Ammon's horn (tissue), 1 donor: ENCODE results near the gene GLCE.

Source experiments
- DNase-seq: peaks from one replicate; pipeline ENCODE4 v3.0.0-alpha.2; 2016; ENCODE audit warnings: low spot score

Gene GLCE

DNA sequence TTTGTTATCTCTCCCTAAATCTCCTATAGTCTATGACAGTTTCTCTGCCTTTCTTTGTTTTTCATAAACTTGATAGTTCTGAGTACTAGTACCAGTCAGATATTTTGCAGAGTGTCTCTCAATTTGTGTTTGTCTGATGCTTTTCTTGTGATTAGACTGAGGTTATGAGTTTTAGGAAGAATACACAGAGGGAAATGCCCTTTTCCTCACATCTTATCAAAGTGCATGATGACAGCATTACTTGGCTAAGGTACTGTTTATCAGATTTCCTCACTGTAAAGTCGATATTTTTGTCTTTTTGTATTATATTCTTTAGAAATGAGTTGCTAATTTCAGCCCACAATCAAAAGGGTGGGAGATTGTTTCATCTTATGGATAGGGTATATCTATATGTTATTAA is 45.6 kb downstream of the GLCE start:
- no peak for DNase-seq

- no peak for DNase-seq
Observed at GRCh38 chr15:69209661-69210060, 49.2 kb downstream of the GLCE start.

GRCh38 chr15:69210574-69210973 is 50.1 kb downstream of the GLCE start:
- DNase-seq: no peak

GRCh38 chr15:69213786-69214185 is 53.4 kb downstream of the GLCE start:
- no peak for DNase-seq

DNA sequence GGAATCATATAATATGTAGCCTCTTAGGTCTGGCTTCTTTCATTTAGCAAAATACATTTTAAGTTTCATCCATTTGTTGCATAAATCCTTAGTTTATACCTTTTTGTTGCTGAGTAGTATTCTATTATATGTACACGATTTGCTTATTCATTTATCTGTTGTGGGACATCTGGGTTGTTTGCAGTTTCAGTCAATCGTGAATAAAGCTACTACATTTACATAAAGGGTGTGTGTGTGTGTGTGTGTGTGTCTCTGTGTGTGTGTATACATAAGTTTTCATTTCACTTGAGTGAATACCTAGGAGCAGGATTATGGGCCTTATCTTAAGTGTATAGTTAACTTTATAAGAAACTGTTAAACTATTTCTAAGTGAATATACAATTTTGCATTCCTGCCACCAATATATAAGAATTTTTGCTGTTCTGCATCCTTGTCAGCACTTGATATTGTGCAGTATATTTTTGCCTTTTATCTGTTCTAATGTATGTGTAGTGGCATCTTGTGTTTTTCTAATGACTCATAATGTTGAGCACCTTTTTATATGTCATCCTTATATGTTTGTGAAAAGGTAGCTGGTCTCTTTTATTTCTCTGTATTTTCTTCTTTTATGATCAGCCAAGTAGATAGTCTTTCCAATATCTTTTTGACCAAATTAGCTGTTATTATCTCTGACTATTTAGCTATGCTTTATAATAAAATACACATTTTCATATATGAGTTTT is 55.0 kb downstream of the GLCE start:
- DNase-seq: no peak

GRCh38 chr15:69217381-69217780 is 56.9 kb downstream of the GLCE start:
- DNase-seq: no peak

GRCh38 chr15:69219690-69220089 is 59.3 kb downstream of the GLCE start:
- no peak for DNase-seq

DNA sequence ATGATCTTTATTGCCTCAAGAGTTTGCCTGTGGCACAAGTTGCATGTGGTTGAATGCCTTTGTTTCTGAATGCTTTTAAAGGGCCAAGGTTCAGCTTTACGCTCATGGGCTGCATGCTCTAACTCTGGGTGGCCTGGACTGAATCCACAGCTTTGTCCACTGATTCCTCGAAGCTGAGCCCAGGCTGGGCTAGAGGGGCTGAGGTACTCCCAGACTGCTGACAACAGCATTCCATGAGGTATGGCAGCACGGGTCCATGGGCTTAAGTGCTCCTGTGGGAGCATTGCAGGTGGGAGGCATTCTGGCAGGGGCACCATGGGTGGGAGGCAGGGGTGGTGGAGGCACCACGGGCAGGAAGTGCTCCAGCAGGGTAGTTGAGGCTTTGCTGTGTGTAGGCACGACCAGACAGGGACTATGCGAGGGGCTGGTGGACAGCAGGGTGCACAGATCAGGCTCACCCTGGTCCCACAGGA is 61.6 kb downstream of the GLCE start:
- DNase-seq: no peak

DNA sequence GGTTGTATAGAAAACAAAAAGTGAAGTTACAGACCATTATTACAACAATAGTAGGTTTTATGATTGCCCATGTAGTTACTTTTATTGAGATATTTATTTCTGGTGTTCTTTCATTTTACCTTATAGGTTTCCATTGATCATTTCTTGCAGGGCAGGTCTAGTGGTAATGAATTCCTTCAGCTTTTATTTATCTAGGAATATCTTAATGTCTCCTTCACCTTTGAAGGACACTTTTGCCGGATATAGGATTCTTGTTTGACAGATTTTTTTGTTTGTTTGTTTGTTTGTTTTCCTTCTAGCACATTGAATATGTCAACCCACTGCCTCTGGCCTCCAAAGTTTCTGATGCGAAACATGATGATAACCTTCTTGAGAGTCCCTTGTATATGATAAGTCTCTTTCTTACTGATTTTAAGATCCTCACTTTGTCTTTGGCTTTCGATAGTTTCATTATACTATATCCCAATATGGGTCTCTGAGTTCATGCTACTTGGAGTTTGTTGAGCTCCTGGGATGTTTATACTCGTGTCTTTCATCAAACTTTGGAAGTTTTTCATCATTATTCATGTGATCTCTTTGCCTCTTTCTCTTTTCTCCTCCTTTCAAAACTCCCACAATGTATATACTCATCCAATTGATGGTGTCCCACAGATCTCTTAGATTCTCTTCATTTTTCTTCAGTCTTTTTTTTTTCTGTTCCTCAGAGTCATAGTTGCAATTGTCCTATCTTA is 62.8 kb downstream of the GLCE start:
- DNase-seq: no peak

DNA sequence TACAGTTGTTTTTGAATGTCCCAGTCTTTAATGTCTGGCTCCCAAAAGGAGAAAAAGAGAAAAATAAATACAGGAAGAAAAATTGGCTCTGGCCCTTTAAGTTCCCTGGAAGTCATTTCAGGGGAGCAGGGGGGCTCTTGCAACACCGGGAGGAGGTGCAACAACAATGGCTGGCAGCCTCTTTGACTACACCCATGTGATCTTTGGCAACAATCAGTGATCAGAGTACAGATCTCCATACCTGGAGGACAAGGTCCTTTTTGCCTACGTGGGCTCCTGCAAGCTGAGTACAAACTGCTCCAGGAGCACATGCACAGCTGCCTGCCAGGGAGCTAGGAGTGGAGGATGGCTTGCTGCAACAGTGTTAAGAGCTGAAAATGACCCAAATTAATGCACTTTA is 63.9 kb downstream of the GLCE start:
- DNase-seq: no peak

- peak; percentile 22 for DNase-seq
Observed at GRCh38 chr15:69225355-69226022, 65.1 kb downstream of the GLCE start.

GRCh38 chr15:69226023-69226355 is 65.6 kb downstream of the GLCE start:
- DNase-seq: no peak

GRCh38 chr15:69232144-69232543 is 71.7 kb downstream of the GLCE start:
- DNase-seq: no peak

- DNase-seq: no peak
Observed at GRCh38 chr15:69232765-69233164, 72.3 kb downstream of the GLCE start.

GRCh38 chr15:69234676-69235075 is 74.2 kb downstream of the GLCE start:
- no peak for DNase-seq

- DNase-seq: no peak
Observed at GRCh38 chr15:69236505-69236904, 76.1 kb downstream of the GLCE start.

DNA sequence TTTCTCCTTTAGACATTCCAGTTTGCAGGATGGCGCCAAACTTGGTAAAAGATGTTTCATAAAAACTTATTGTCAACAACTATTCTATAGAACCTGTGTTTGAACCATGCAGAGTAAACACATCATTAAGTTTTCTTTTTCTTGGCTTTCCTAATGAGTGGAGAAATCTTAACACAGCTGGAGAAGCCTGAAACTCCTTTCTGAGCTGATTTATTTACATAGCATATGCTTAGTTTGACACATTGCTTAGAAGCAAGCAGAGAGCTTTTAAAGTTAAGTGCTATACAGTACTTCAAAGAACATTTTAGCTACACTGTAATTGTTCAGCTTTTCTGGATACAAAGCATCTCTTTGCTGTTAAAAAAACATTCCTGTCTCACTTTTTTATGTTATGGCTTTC is 77.3 kb downstream of the GLCE start:
- no peak for DNase-seq

DNA sequence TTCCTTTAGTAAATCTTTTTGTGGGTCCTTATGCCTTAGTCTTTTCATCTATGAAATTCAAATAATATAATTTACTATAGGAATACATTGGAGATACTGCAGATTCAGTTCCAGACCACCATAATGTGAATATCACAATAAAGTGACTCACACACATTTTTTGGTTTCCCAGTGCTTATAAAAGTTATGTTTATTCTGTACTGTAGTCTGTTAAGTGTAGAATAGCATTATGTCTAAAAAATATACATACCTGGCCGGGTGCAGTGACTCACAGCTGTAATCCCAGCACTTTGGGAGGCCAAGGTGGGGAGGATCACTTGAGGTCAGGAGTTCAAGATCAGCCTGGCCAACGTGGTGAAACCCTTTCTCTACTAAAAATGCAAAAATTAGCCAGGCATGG is 84.4 kb downstream of the GLCE start:
- no peak for DNase-seq

GRCh38 chr15:69253156-69253555 is 92.7 kb downstream of the GLCE start:
- peak; percentile 36 for DNase-seq

GRCh38 chr15:69265347-69265955 is 105.0 kb downstream of the GLCE start:
- peak; percentile 61 for DNase-seq

GRCh38 chr15:69271217-69271616 is 110.8 kb downstream of the GLCE start:
- DNase-seq: no peak

DNA sequence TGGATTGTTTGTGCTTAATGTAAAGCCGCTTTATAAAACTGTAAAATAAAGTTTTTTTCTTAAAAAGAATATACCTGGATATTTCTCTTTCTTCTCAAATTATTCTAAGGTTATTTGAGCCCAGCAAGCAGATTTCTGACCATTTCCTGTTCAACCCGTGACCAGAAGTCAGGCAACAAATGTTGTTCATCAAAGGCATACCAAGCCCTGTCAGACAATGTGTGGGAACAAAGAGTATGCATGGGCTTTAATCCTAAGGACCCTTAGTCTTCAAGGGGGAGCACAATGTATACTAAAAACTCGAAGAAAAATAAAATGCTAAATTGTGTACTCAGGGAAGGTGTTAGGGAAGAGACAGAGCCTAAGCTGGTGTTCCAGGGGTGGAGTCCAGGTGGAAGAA is 111.7 kb downstream of the GLCE start:
- no peak for DNase-seq

- DNase-seq: no peak
Observed at GRCh38 chr15:69272891-69273290, 112.5 kb downstream of the GLCE start.
